ENCODE measurements around the gene PTPN4. TPM values are rescaled to one million over a fixed set of nuclear protein-coding genes. Genes with fewer than 3 reads are reported as not detected.

PTPN4 gene
- total and polyA plus RNA-seq, 11 donors, result 3.6 to 49.0 (median 43.0) TPM

DNA sequence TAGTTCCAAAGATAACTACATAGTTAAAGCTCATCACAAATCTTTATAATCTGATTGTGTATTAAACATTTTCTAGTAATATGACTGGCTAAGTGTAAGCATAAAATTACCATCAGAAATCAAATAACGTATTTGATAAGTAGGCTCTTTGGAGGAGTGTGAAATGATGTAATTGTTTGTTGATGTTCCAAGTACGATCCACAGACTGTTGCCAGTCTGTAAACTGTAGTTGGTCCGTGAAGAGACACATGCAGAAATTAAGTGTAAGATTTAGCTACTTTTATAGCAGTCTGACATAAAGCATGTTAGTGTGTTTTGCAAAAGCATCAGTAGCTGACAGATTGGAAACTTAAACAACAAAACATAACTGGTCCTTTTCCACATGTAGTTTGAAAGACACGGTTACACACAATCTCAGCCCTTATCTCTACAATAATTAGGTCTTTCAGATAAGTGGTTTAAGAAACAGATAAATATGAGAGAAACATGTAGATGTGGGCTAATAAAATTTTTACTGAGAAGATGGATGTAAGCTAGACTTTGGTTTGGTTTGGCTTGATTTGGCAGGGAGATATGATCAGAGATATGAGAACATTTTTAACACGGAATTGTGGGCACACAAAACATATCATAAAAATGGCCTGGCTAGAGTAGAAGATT, 138.1 kb downstream of the PTPN4 start:
- Histone ChIP-seq H3K4me1 (no peaks in the 10 kb centered on the region), H3K36me3 (peaks cover 0 to 58% (median 20%) of the 10 kb centered on the region in 9 donors), H3K4me3 (no peak overlapping the region), H3K27me3 (no peaks in the 10 kb centered on the region), H3K27ac (no peak overlapping the region), H3K9me3 (no peaks in the 10 kb centered on the region)
- WGBS, 4 donors, result 56 to 58% (median 57%) methylated on average over 5 of the region's 5 CpGs
- no peak for ATAC-seq
- intact Hi-C loops (cut with DNase I), result no loop called here
- TF ChIP-seq, protein P1, sequence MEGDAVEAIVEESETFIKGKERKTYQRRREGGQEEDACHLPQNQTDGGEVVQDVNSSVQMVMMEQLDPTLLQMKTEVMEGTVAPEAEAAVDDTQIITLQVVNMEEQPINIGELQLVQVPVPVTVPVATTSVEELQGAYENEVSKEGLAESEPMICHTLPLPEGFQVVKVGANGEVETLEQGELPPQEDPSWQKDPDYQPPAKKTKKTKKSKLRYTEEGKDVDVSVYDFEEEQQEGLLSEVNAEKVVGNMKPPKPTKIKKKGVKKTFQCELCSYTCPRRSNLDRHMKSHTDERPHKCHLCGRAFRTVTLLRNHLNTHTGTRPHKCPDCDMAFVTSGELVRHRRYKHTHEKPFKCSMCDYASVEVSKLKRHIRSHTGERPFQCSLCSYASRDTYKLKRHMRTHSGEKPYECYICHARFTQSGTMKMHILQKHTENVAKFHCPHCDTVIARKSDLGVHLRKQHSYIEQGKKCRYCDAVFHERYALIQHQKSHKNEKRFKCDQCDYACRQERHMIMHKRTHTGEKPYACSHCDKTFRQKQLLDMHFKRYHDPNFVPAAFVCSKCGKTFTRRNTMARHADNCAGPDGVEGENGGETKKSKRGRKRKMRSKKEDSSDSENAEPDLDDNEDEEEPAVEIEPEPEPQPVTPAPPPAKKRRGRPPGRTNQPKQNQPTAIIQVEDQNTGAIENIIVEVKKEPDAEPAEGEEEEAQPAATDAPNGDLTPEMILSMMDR (IDR thresholded peaks at IDR 0.05), result no peak
- no peak for TF ChIP-seq POLR2A (IDR thresholded peaks at IDR 0.05)
- no peak for DNase-seq

DNA sequence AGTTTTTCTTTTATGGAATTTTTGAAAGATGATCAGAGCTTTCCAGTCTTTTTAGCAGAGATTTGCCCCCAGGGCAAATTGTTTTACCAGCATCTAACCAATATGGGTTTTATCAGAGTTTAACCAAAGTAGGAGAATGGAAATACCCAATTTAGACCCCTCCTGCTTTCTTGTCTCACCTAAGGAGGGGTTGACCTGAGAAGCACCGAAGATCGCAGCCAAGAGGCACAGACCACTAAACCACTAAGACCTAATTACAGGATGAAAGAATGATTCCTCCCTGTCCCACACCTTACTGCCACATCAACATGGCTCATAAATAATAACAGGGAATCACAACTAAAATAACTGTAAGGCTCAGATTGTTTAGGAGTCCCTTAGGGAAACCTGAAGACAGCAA, 141.3 kb downstream of the PTPN4 start:
- TF ChIP-seq, protein P1 (IDR thresholded peaks at IDR 0.05), result no peak
- no peak for TF ChIP-seq POLR2A (IDR thresholded peaks at IDR 0.05)
- H3K36me3 ChIP-seq, result peaks cover 0 to 51% (median 24%) of the 10 kb centered on the region in 9 donors
- ATAC-seq (no peak), DNase-seq (no peak)
- no peaks in the 10 kb centered on the region for H3K4me1 ChIP-seq
- no peaks in the 10 kb centered on the region for H3K27me3 ChIP-seq
- 97 to 100% (median 97%) methylated on average over 2 of the region's 2 CpGs for WGBS, 4 donors
- no peak overlapping the region for H3K4me3 ChIP-seq
- intact Hi-C loops (cut with DNase I), result no loop called here
- no peaks in the 10 kb centered on the region for H3K9me3 ChIP-seq
- no peak overlapping the region for H3K27ac ChIP-seq

- DNase-seq, result no peak
- Histone ChIP-seq H3K4me3 (no peak overlapping the region), H3K27me3 (no peaks in the 10 kb centered on the region), H3K9me3 (peaks cover 0 to 10% (median 0%) of the 10 kb centered on the region in 12 donors), H3K27ac (no peak overlapping the region), H3K36me3 (peaks cover 0 to 19% (median 0%) of the 10 kb centered on the region in 9 donors), H3K4me1 (no peaks in the 10 kb centered on the region)
- no peak for ATAC-seq
- WGBS, 4 donors, result 92 to 95% (median 94%) methylated on average over 2 of the region's 2 CpGs
- intact Hi-C loops (cut with DNase I), result no loop called here
- no peak for TF ChIP-seq POLR2A (IDR thresholded peaks at IDR 0.05)
- TF ChIP-seq, protein P1 (IDR thresholded peaks at IDR 0.05), result no peak
Measured at GRCh38 chr2:119910566-119910965, 150.8 kb downstream of the PTPN4 start.

- peaks cover 0 to 19% (median 0%) of the 10 kb centered on the region in 9 donors for H3K36me3 ChIP-seq
- WGBS, 4 donors, result 43 to 86% (median 83%) methylated on average over 1 of the region's 1 CpG
- no peak overlapping the region for H3K4me3 ChIP-seq
- DNase-seq (no peak), ATAC-seq (no peak)
- TF ChIP-seq, protein P1 (IDR thresholded peaks at IDR 0.05), result no peak
- no peak for TF ChIP-seq POLR2A (IDR thresholded peaks at IDR 0.05)
- no peaks in the 10 kb centered on the region for H3K4me1 ChIP-seq
- no peaks in the 10 kb centered on the region for H3K27me3 ChIP-seq
- peaks cover 0 to 5% (median 0%) of the 10 kb centered on the region in 12 donors for H3K9me3 ChIP-seq
- intact Hi-C loops (cut with DNase I), result no loop called here
- H3K27ac ChIP-seq, result no peak overlapping the region
Measured at GRCh38 chr2:119914266-119914665, 154.5 kb downstream of the PTPN4 start.
